Esophagus squamous epithelium (tissue), 5 donors: ENCODE data around the gene RTN1. TPM values are rescaled to one million over a fixed set of nuclear protein-coding genes. Genes with fewer than 3 reads are reported as not detected.

Experiments used
- DNase-seq: peaks from one replicate; lab custom pipeline; 2025; lab: John Stamatoyannopoulos, UW
- H3K27ac ChIP-seq, 4 donors: fragments of 200-600 bp; sonication (generic); one replicate each; pipeline ENCODE4 v1.5.1; 2016 to 2019; ENCODE audit warnings: mild to moderate bottlenecking in 1 of 4
- H3K27me3 ChIP-seq, 4 donors: fragments of 200-600 bp; sonication (generic); 1 replicate in 3 of 4; 2 replicates in 1 of 4; pipeline versions ENCODE4 v1.5.1 to v1.6.0; 2017 to 2021; ENCODE audit warnings: antibody characterized with exemption in 1 of 4
- H3K36me3 ChIP-seq, 3 donors: fragments of 200-600 bp; sonication (generic); one replicate each; pipeline ENCODE4 v1.5.1; 2016 to 2019
- H3K4me1 ChIP-seq, 3 donors: fragments of 200-600 bp; sonication (generic); one replicate each; pipeline ENCODE4 v1.5.1; 2017 to 2019
- H3K4me3 ChIP-seq, 4 donors: fragments of 200-600 bp; sonication (generic); 1 replicate in 3 of 4; 2 replicates in 1 of 4; pipeline ENCODE4 v1.5.1; 2016 to 2019; ENCODE audit warnings: mild to moderate bottlenecking in 2 of 4, moderate library complexity in 1 of 4
- H3K9me3 ChIP-seq, 3 donors: fragments of 200-600 bp; sonication (generic); one replicate each; pipeline ENCODE4 v1.5.1; 2016 to 2019
- CTCF ChIP-seq, 6 experiments: fragments of 450-650 bp in 4 of 6; fragments of 200-600 bp in 2 of 6; sonication (generic) in 2 of 6; IDR thresholded peaks; one replicate each; pipeline ENCODE4 v1.5.1; 2016 to 2019; ENCODE audit warnings: antibody characterized with exemption in 6 of 6, mild to moderate bottlenecking in 4 of 6, moderate library complexity in 4 of 6
- POLR2A ChIP-seq, 4 donors: fragments of 450-650 bp; IDR thresholded peaks; one replicate each; pipeline ENCODE4 v1.6.1; 2017; ENCODE audit warnings: antibody characterized with exemption in 4 of 4, mild to moderate bottlenecking in 4 of 4, moderate library complexity in 3 of 4
- WGBS, 2 donors: methylation state at CpG; one replicate each; pipeline ENCODE4 v1.1.5; 2018; 5-methylcytosine and 5-hydroxymethylcytosine counted together
- intact Hi-C: fragments of 100-400 bp; cut with DNase I; formaldehyde crosslinking; loops from one replicate; pipeline ENCODE4 v1.15.0; 2022
- total RNA-seq, 4 donors: library from RNA; depleted of rRNA; stranded (reverse); fragments of >200 nt; gene quantifications; one replicate each; pipeline ENCODE4 v1.1.0, GENCODE V29; 2016
- donor health status: DM: yes; HTN: yes; CAD: no.

The RTN1 gene
- total RNA-seq, 4 donors from 2014 or later: 0.15 to 2.3 (median 0.91) TPM

- DNase-seq: no peak
- no peak for TF ChIP-seq POLR2A (IDR thresholded peaks at IDR 0.05)
- TF ChIP-seq CTCF (IDR thresholded peaks at IDR 0.05): no peak
- Histone ChIP-seq H3K27ac (no peak overlapping the region), H3K9me3 (no peaks in the 10 kb centered on the region), H3K4me1 (no peaks in the 10 kb centered on the region), H3K36me3 (no peaks in the 10 kb centered on the region), H3K4me3 (no peak overlapping the region), H3K27me3 (no peaks in the 10 kb centered on the region)
- WGBS, 2 donors: 40 to 57% methylated on average over 2 of the region's 2 CpGs
- intact Hi-C loops: no loop called here
Observed at GRCh38 chr14:59771577-59771976, 99.0 kb downstream of the RTN1 start.

- DNase-seq: no peak
- WGBS, 2 donors: 53 to 69% methylated on average over 2 of the region's 2 CpGs
- intact Hi-C loops: no loop called here
- H3K27me3 ChIP-seq: no peaks in the 10 kb centered on the region
- no peak overlapping the region for H3K4me3 ChIP-seq
- no peaks in the 10 kb centered on the region for H3K4me1 ChIP-seq
- H3K9me3 ChIP-seq: no peaks in the 10 kb centered on the region
- H3K36me3 ChIP-seq: no peaks in the 10 kb centered on the region
- no peak for TF ChIP-seq CTCF (IDR thresholded peaks at IDR 0.05)
- no peak for TF ChIP-seq POLR2A (IDR thresholded peaks at IDR 0.05)
- H3K27ac ChIP-seq: no peak overlapping the region
Observed at GRCh38 chr14:59769586-59769985, 101.0 kb downstream of the RTN1 start.

- no peak overlapping the region for H3K27ac ChIP-seq
- DNase-seq: no peak
- no peaks in the 10 kb centered on the region for H3K27me3 ChIP-seq
- no peaks in the 10 kb centered on the region for H3K36me3 ChIP-seq
- TF ChIP-seq CTCF (IDR thresholded peaks at IDR 0.05): no peak
- TF ChIP-seq POLR2A (IDR thresholded peaks at IDR 0.05): no peak
- WGBS, 2 donors: 63 to 85% methylated on average over 1 of the region's 1 CpG
- intact Hi-C loops: no loop called here
- no peaks in the 10 kb centered on the region for H3K9me3 ChIP-seq
- H3K4me3 ChIP-seq: no peak overlapping the region
- no peaks in the 10 kb centered on the region for H3K4me1 ChIP-seq
Observed at GRCh38 chr14:59768855-59769375, 101.7 kb downstream of the RTN1 start.

- DNase-seq: no peak
- no peak for TF ChIP-seq CTCF (IDR thresholded peaks at IDR 0.05)
- TF ChIP-seq POLR2A (IDR thresholded peaks at IDR 0.05): no peak
- Histone ChIP-seq H3K27me3 (no peaks in the 10 kb centered on the region), H3K9me3 (no peaks in the 10 kb centered on the region), H3K27ac (no peak overlapping the region), H3K4me3 (no peak overlapping the region), H3K4me1 (no peaks in the 10 kb centered on the region), H3K36me3 (no peaks in the 10 kb centered on the region)
- 71 to 75% methylated on average over 6 of the region's 6 CpGs for WGBS, 2 donors
- intact Hi-C loops: no loop called here
Observed at GRCh38 chr14:59761851-59762250, 108.7 kb downstream of the RTN1 start.

- Histone ChIP-seq H3K27ac (no peak overlapping the region), H3K9me3 (no peaks in the 10 kb centered on the region), H3K27me3 (no peaks in the 10 kb centered on the region), H3K36me3 (no peaks in the 10 kb centered on the region), H3K4me1 (no peaks in the 10 kb centered on the region), H3K4me3 (no peak overlapping the region)
- DNase-seq: no peak
- 58 to 64% methylated on average over 1 of the region's 1 CpG for WGBS, 2 donors
- TF ChIP-seq POLR2A (IDR thresholded peaks at IDR 0.05) (no peak), CTCF (IDR thresholded peaks at IDR 0.05) (no peak)
- intact Hi-C loops: no loop called here
Observed at GRCh38 chr14:59755409-59756135, 115.0 kb downstream of the RTN1 start.
